Liver (tissue), 9 donors: ENCODE measurements around the gene ING1. TPM values are rescaled to one million over a fixed set of nuclear protein-coding genes. Genes with fewer than 3 reads are reported as not detected.

Experiments used
- DNase-seq: peaks from one replicate; pipeline ENCODE4 v3.0.0-alpha.2; 2017; ENCODE audit warnings: low spot score
- H3K27ac ChIP-seq, 2 donors: one replicate each; pipeline ENCODE4 v1.7.0; 2013; ENCODE audit warnings: inconsistent platforms in 2 of 2, low read length in 2 of 2, control low read depth in 1 of 2, low read depth in 1 of 2, mild to moderate bottlenecking in 1 of 2
- H3K27me3 ChIP-seq, 4 donors: one replicate each; pipeline versions ENCODE4 v1.6.1 to v1.7.0; 2013; ENCODE audit warnings: low read length in 3 of 4, inconsistent platforms in 1 of 4, mild to moderate bottlenecking in 1 of 4, moderate library complexity in 1 of 4; ENCODE audit not compliant: control insufficient read depth in 4 of 4, insufficient read depth in 4 of 4
- H3K36me3 ChIP-seq, 4 donors: one replicate each; pipeline versions ENCODE4 v1.6.1 to v1.7.0; 2013; ENCODE audit warnings: low read length in 3 of 4, mild to moderate bottlenecking in 3 of 4, low read depth in 1 of 4, moderate library complexity in 1 of 4; ENCODE audit not compliant: control insufficient read depth in 4 of 4, insufficient read depth in 3 of 4
- H3K4me1 ChIP-seq, 4 donors: one replicate each; pipeline versions ENCODE4 v1.6.1 to v1.7.0; 2013; ENCODE audit warnings: low read length in 3 of 4, mild to moderate bottlenecking in 3 of 4, moderate library complexity in 1 of 4; ENCODE audit not compliant: control insufficient read depth in 4 of 4, insufficient read depth in 4 of 4
- H3K4me3 ChIP-seq, 3 donors: one replicate each; pipeline versions ENCODE4 v1.6.1 to v1.7.0; 2013; ENCODE audit warnings: low read length in 3 of 3, control low read depth in 1 of 3, low read depth in 1 of 3, mild to moderate bottlenecking in 1 of 3
- H3K9ac ChIP-seq, 2 donors: one replicate each; pipeline ENCODE4 v1.7.0; 2013; ENCODE audit warnings: low read length in 2 of 2, mild to moderate bottlenecking in 2 of 2, moderate library complexity in 2 of 2, control low read depth in 1 of 2, low read depth in 1 of 2
- H3K9me3 ChIP-seq, 4 donors: one replicate each; pipeline versions ENCODE4 v1.6.1 to v1.7.0; 2013; ENCODE audit warnings: low read length in 3 of 4; ENCODE audit not compliant: control insufficient read depth in 4 of 4
- EGR1 ChIP-seq, 2 donors: IDR thresholded peaks; 2 replicates each; pipeline ENCODE4 v1.6.1; 2016 to 2018; ENCODE audit warnings: antibody characterized with exemption in 2 of 2, low read depth in 2 of 2
- FOXA1 ChIP-seq: IDR thresholded peaks from 2 replicates; pipeline ENCODE4 v1.6.1; 2016; ENCODE audit warnings: antibody characterized with exemption
- FOXA2 ChIP-seq: IDR thresholded peaks from 2 replicates; pipeline ENCODE4 v1.6.1; 2016; ENCODE audit warnings: antibody characterized with exemption
- GABPA ChIP-seq, 2 donors: IDR thresholded peaks in 1 of 2; conservative IDR thresholded peaks in 1 of 2; 2 replicates each; pipeline ENCODE4 v1.6.1; 2016; ENCODE audit warnings: antibody characterized with exemption in 2 of 2, mild to moderate bottlenecking in 1 of 2, moderate library complexity in 1 of 2
- HNF4A ChIP-seq, 2 donors: conservative IDR thresholded peaks; 2 replicates each; pipeline ENCODE4 v1.6.1; 2016; ENCODE audit warnings: antibody characterized with exemption in 2 of 2, mild to moderate bottlenecking in 2 of 2
- HNF4G ChIP-seq: IDR thresholded peaks from 2 replicates; pipeline ENCODE4 v1.6.1; 2016; ENCODE audit warnings: antibody characterized with exemption
- JUND ChIP-seq, 2 donors: IDR thresholded peaks; 2 replicates each; pipeline ENCODE4 v1.6.1; 2016; ENCODE audit warnings: antibody characterized with exemption in 2 of 2
- NR2F2 ChIP-seq: IDR thresholded peaks from 2 replicates; pipeline ENCODE4 v1.6.1; 2016; ENCODE audit warnings: antibody characterized with exemption
- RAD21 ChIP-seq, 2 donors: IDR thresholded peaks; 2 replicates each; pipeline ENCODE4 v1.6.1; 2016; ENCODE audit warnings: antibody characterized with exemption in 2 of 2, mild to moderate bottlenecking in 2 of 2
- RXRA ChIP-seq, 2 donors: IDR thresholded peaks; 2 replicates each; pipeline ENCODE4 v1.6.1; 2017 to 2018; ENCODE audit warnings: antibody characterized with exemption in 2 of 2, mild to moderate bottlenecking in 1 of 2
- SP1 ChIP-seq: IDR thresholded peaks from 2 replicates; pipeline ENCODE4 v1.6.1; 2018; ENCODE audit warnings: antibody characterized with exemption, mild to moderate bottlenecking
- TAF1 ChIP-seq: conservative IDR thresholded peaks from 2 replicates; pipeline ENCODE4 v1.6.1; 2016; ENCODE audit warnings: antibody characterized with exemption, mild to moderate bottlenecking
- YY1 ChIP-seq: IDR thresholded peaks from 2 replicates; pipeline ENCODE4 v1.6.1; 2016; ENCODE audit warnings: antibody characterized with exemption, mild to moderate bottlenecking
- WGBS: extraction: QIAGEN DNeasy Blood & Tissue Kit; methylation state at CpG from one replicate; pipeline ENCODE4 v1.1.7; 2013; 5-methylcytosine and 5-hydroxymethylcytosine counted together
- polyA plus RNA-seq, 2 donors: library from polyadenylated mRNA; stranded (reverse) in 1 of 2; unstranded in 1 of 2; fragments of 200-250 nt in 1 of 2; fragments of >200 nt in 1 of 2; fragmentation: Nextera tagmentation in 1 of 2; extraction: Ambion mirVana in 1 of 2; gene quantifications; one replicate each; pipeline versions ENCODE4 v1.2.1 to v1.2.3, GENCODE V29; 2013 to 2015
- total RNA-seq, 2 donors: library from RNA; depleted of rRNA; stranded (reverse); fragments of >200 nt; gene quantifications; one replicate each; pipeline ENCODE4 v1.2.3, GENCODE V29; 2014
- TF ChIP-seq, protein P1 (sequence below): fragments of 150-350 bp; IDR thresholded peaks from 2 replicates; pipeline ENCODE4 v1.5.1; 2017; ENCODE audit warnings: improper control_type of control experiment, low read depth, low read length; ENCODE audit not compliant: missing input control
- TF ChIP-seq, protein P2 (sequence below): IDR thresholded peaks from 2 replicates; pipeline ENCODE4 v1.6.1; 2016; ENCODE audit warnings: antibody characterized with exemption, mild to moderate bottlenecking
- TF ChIP-seq, protein P3 (sequence below): IDR thresholded peaks from 2 replicates; pipeline ENCODE4 v1.6.1; 2016; ENCODE audit warnings: antibody characterized with exemption
- TF ChIP-seq, protein P4 (sequence below): IDR thresholded peaks from 2 replicates; pipeline ENCODE4 v1.6.1; 2016; ENCODE audit warnings: antibody characterized with exemption
- TF ChIP-seq, protein P5 (sequence below): IDR thresholded peaks from 2 replicates; pipeline ENCODE4 v1.6.1; 2016; ENCODE audit warnings: antibody characterized with exemption
- donor health status: healthy.
- donor health status: healthy.
- donor health status: healthy.
- donor health status: healthy.
- donor health status: healthy.

Gene ING1
- total and polyA plus RNA-seq, 4 donors = 7.5 to 14.1 (median 9.1) TPM

DNA sequence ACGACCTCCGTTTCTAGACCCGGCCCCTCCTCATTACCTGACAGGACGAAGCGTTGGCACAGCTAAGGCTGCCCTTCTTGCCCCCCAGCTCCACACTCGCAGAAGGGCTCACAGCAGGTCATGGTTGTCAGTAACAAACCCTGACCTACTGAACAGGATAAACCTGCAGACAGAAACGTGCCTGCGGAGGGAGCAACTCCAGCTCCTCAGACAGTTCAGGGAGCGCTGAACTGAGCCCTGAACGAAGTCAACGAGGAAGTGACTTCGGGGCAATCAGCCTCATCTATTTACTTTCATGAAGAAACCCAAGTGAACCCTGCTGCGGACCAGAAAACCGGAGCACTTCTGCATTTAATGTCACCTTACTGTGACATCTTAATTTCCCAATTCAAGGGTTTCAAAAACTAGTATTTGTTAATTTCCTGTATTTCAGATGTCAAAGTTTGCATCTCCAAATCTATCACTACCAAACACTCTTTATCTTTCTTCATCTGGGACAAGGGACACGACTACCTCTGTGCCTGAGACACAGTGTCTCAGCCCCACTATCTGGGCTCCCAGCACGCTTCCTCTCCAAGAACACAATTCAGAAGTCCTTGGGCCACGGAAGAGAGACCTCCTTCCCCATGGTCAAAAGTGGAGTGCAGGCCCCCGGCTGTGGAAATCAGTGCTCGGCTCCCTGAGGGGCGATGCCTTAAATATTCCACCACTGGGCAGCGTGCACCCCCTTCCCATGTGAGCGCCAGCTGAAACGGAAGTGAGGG lies 47.8 kb upstream of the ING1 start:
- peak overlapping the region; percentile 41 to 46 for H3K27ac ChIP-seq
- H3K9me3 ChIP-seq = no peaks in the 10 kb centered on the region
- WGBS = 89% methylated on average over 23 of the region's 23 CpGs
- H3K27me3 ChIP-seq = no peaks in the 10 kb centered on the region
- no peaks in the 10 kb centered on the region for H3K4me1 ChIP-seq
- no peak overlapping the region for H3K9ac ChIP-seq
- TF ChIP-seq YY1 (no peak), SP1 (no peak)
- no peak for DNase-seq
- peaks cover 6 to 31% (median 25%) of the 10 kb centered on the region in 4 donors for H3K36me3 ChIP-seq
- no peak overlapping the region for H3K4me3 ChIP-seq

DNA sequence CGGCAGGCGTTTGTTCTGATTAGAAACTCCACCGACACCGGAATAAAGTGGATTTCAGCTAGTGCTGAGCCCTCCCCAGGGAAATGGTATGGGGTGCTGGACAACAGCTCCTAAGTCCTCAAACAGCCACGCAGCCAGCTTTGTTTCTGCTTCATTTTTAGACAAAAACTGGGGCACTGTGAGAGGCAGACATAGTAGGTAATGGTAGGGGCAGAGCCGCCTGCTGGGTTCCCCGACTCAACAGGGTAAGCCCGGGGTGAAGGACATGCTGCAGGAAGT lies 47.3 kb upstream of the ING1 start:
- no peaks in the 10 kb centered on the region for H3K4me1 ChIP-seq
- H3K27ac ChIP-seq = peak overlapping the region; percentile 41 to 46
- 92% methylated on average over 8 of the region's 8 CpGs for WGBS
- peaks cover 6 to 31% (median 23%) of the 10 kb centered on the region in 4 donors for H3K36me3 ChIP-seq
- no peaks in the 10 kb centered on the region for H3K27me3 ChIP-seq
- TF ChIP-seq YY1 (no peak), RXRA (IDR thresholded peaks at IDR 0.05) (no peak), FOXA1 (no peak)
- TF ChIP-seq, protein P1, sequence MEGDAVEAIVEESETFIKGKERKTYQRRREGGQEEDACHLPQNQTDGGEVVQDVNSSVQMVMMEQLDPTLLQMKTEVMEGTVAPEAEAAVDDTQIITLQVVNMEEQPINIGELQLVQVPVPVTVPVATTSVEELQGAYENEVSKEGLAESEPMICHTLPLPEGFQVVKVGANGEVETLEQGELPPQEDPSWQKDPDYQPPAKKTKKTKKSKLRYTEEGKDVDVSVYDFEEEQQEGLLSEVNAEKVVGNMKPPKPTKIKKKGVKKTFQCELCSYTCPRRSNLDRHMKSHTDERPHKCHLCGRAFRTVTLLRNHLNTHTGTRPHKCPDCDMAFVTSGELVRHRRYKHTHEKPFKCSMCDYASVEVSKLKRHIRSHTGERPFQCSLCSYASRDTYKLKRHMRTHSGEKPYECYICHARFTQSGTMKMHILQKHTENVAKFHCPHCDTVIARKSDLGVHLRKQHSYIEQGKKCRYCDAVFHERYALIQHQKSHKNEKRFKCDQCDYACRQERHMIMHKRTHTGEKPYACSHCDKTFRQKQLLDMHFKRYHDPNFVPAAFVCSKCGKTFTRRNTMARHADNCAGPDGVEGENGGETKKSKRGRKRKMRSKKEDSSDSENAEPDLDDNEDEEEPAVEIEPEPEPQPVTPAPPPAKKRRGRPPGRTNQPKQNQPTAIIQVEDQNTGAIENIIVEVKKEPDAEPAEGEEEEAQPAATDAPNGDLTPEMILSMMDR = no peak
- H3K9me3 ChIP-seq = no peaks in the 10 kb centered on the region
- no peak overlapping the region for H3K9ac ChIP-seq
- DNase-seq = no peak
- H3K4me3 ChIP-seq = no peak overlapping the region

DNA sequence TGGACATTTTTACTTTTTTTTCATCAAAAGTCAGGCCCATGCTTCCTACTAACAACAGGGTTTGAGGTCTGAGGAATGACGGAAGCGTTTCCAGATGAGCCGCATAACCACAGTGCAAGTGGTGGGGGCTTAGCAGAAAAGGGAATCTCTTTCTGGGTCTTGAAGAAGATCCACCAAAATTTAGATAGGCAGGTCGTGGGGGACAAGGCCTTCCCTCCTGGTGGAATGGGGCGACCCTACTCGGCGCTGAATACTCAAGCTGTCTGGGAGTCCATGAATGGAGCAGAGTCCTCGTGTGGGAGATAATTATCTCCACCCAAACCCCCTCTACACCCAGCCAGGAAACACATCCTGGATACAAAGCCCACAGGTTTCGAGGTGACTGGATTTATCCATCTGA lies 44.5 kb upstream of the ING1 start:
- Histone ChIP-seq H3K27me3 (no peaks in the 10 kb centered on the region), H3K9ac (no peak overlapping the region), H3K4me3 (no peak overlapping the region), H3K9me3 (no peaks in the 10 kb centered on the region), H3K27ac (no peak overlapping the region), H3K4me1 (no peaks in the 10 kb centered on the region), H3K36me3 (peaks cover 2 to 23% (median 15%) of the 10 kb centered on the region in 4 donors)
- 87% methylated on average over 9 of the region's 9 CpGs for WGBS
- TF ChIP-seq HNF4A (conservative IDR thresholded peaks at IDR 0.05) = no peak
- no peak for TF ChIP-seq GABPA (IDR thresholded peaks at IDR 0.05 in 1 of 2, conservative IDR thresholded peaks at IDR 0.05 in 1 of 2)
- TF ChIP-seq SP1 = no peak
- no peak for TF ChIP-seq JUND (IDR thresholded peaks at IDR 0.05)
- TF ChIP-seq HNF4G = no peak
- no peak for TF ChIP-seq FOXA1
- TF ChIP-seq, protein P2, sequence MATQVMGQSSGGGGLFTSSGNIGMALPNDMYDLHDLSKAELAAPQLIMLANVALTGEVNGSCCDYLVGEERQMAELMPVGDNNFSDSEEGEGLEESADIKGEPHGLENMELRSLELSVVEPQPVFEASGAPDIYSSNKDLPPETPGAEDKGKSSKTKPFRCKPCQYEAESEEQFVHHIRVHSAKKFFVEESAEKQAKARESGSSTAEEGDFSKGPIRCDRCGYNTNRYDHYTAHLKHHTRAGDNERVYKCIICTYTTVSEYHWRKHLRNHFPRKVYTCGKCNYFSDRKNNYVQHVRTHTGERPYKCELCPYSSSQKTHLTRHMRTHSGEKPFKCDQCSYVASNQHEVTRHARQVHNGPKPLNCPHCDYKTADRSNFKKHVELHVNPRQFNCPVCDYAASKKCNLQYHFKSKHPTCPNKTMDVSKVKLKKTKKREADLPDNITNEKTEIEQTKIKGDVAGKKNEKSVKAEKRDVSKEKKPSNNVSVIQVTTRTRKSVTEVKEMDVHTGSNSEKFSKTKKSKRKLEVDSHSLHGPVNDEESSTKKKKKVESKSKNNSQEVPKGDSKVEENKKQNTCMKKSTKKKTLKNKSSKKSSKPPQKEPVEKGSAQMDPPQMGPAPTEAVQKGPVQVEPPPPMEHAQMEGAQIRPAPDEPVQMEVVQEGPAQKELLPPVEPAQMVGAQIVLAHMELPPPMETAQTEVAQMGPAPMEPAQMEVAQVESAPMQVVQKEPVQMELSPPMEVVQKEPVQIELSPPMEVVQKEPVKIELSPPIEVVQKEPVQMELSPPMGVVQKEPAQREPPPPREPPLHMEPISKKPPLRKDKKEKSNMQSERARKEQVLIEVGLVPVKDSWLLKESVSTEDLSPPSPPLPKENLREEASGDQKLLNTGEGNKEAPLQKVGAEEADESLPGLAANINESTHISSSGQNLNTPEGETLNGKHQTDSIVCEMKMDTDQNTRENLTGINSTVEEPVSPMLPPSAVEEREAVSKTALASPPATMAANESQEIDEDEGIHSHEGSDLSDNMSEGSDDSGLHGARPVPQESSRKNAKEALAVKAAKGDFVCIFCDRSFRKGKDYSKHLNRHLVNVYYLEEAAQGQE = no peak
- TF ChIP-seq EGR1 (IDR thresholded peaks at IDR 0.05; ENCODE audit: low read depth in 2 of 2) = no peak
- no peak for TF ChIP-seq YY1
- no peak for TF ChIP-seq RXRA (IDR thresholded peaks at IDR 0.05)
- TF ChIP-seq, protein P3, sequence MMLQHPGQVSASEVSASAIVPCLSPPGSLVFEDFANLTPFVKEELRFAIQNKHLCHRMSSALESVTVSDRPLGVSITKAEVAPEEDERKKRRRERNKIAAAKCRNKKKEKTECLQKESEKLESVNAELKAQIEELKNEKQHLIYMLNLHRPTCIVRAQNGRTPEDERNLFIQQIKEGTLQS = no peak
- TF ChIP-seq, protein P1 = no peak
- no peak for TF ChIP-seq RAD21 (IDR thresholded peaks at IDR 0.05)
- TF ChIP-seq, protein P4, sequence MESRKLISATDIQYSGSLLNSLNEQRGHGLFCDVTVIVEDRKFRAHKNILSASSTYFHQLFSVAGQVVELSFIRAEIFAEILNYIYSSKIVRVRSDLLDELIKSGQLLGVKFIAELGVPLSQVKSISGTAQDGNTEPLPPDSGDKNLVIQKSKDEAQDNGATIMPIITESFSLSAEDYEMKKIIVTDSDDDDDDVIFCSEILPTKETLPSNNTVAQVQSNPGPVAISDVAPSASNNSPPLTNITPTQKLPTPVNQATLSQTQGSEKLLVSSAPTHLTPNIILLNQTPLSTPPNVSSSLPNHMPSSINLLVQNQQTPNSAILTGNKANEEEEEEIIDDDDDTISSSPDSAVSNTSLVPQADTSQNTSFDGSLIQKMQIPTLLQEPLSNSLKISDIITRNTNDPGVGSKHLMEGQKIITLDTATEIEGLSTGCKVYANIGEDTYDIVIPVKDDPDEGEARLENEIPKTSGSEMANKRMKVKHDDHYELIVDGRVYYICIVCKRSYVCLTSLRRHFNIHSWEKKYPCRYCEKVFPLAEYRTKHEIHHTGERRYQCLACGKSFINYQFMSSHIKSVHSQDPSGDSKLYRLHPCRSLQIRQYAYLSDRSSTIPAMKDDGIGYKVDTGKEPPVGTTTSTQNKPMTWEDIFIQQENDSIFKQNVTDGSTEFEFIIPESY = no peak
- no peak for TF ChIP-seq FOXA2
- no peak for TF ChIP-seq TAF1
- TF ChIP-seq, protein P5, sequence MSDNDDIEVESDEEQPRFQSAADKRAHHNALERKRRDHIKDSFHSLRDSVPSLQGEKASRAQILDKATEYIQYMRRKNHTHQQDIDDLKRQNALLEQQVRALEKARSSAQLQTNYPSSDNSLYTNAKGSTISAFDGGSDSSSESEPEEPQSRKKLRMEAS = no peak
- TF ChIP-seq NR2F2 = no peak
- DNase-seq = no peak
